DND-41 (cell line): ENCODE measurements around the gene TMEM234.

Experiments
- CTCF ChIP-seq: IDR thresholded peaks from 2 replicates; pipeline ENCODE4 v1.5.1; 2012; ENCODE audit warnings: borderline replicate concordance, low read length, moderate library complexity, mild to moderate bottlenecking; ENCODE audit not compliant: poor library complexity, severe bottlenecking; ENCODE audit errors: extremely low read depth
- EZH2 ChIP-seq: IDR thresholded peaks from 3 replicates; pipeline ENCODE4 v1.6.1; 2012; ENCODE audit warnings: borderline replicate concordance, low read depth, mild to moderate bottlenecking, moderate library complexity, low read length, inconsistent platforms; ENCODE audit not compliant: severe bottlenecking

GRCh38 chr1:32180186-32181060 lies 41.7 kb downstream of the TMEM234 start:
- TF ChIP-seq EZH2 (no peak), CTCF (no peak)
